Measurements from ENCODE around the gene LRRC43. TPM values are rescaled to one million over a fixed set of nuclear protein-coding genes. Genes with fewer than 3 reads are reported as not detected.

The LRRC43 gene
- polyA plus RNA-seq, 1 donor from 2014 or later: 4.8 TPM

- no peak overlapping the region for H3K4me2 ChIP-seq (ENCODE audit: low read length)
- H3K9me2 ChIP-seq (ENCODE audit: insufficient read depth, low read length): no peaks in the 10 kb centered on the region
- H3K79me2 ChIP-seq (replicated peaks; ENCODE audit: insufficient read depth, low read length): no peaks in the 10 kb centered on the region
- H3F3A ChIP-seq (ENCODE audit: insufficient read depth, low read length, poor library complexity, severe bottlenecking): no peaks in the 10 kb centered on the region
- H3K4me3 ChIP-seq (ENCODE audit: low read length): no peak overlapping the region
- H2AFZ ChIP-seq (ENCODE audit: low read depth, low read length): no peak overlapping the region
- TF ChIP-seq REST (IDR thresholded peaks at IDR 0.05; ENCODE audit: borderline replicate concordance): no peak
- TF ChIP-seq POLR2AphosphoS5 (IDR thresholded peaks at IDR 0.05): no peak
- no peak overlapping the region for H3K9ac ChIP-seq (ENCODE audit: low read length)
- H3K27ac ChIP-seq (ENCODE audit: low read length): no peak overlapping the region
- no peaks in the 10 kb centered on the region for H3K9me3 ChIP-seq (ENCODE audit: low read length)
- H3K36me3 ChIP-seq (ENCODE audit: insufficient read depth, low read length): no peaks in the 10 kb centered on the region
- H3K27me3 ChIP-seq (ENCODE audit: insufficient read depth, low read depth, low read length): no peaks in the 10 kb centered on the region
- H4K20me1 ChIP-seq (ENCODE audit: insufficient read depth): no peaks in the 10 kb centered on the region
Observed at GRCh38 chr12:122159882-122160281, 23.0 kb upstream of the LRRC43 start.

GRCh38 chr12:122160761-122161160 lies 22.2 kb upstream of the LRRC43 start:
- Histone ChIP-seq H3K36me3 (ENCODE audit: insufficient read depth, low read length) (no peaks in the 10 kb centered on the region), H3K27ac (ENCODE audit: low read length) (no peak overlapping the region), H3K9ac (ENCODE audit: low read length) (no peak overlapping the region), H3K9me3 (ENCODE audit: low read length) (no peaks in the 10 kb centered on the region), H3F3A (ENCODE audit: insufficient read depth, low read length, poor library complexity, severe bottlenecking) (no peaks in the 10 kb centered on the region), H3K4me3 (ENCODE audit: low read length) (no peak overlapping the region), H3K9me2 (ENCODE audit: insufficient read depth, low read length) (no peaks in the 10 kb centered on the region), H2AFZ (ENCODE audit: low read depth, low read length) (no peak overlapping the region), H3K4me2 (ENCODE audit: low read length) (no peak overlapping the region), H3K79me2 (replicated peaks; ENCODE audit: insufficient read depth, low read length) (no peaks in the 10 kb centered on the region), H4K20me1 (ENCODE audit: insufficient read depth) (no peaks in the 10 kb centered on the region), H3K27me3 (ENCODE audit: insufficient read depth, low read depth, low read length) (no peaks in the 10 kb centered on the region)
- TF ChIP-seq MXI1 (conservative IDR thresholded peaks at IDR 0.05; ENCODE audit: poor library complexity, severe bottlenecking): no peak
- TF ChIP-seq CTCF (IDR thresholded peaks at IDR 0.05; ENCODE audit: poor library complexity, severe bottlenecking): no peak

- Histone ChIP-seq H4K20me1 (ENCODE audit: insufficient read depth) (no peaks in the 10 kb centered on the region), H3K4me3 (ENCODE audit: low read length) (no peak overlapping the region), H3K4me2 (ENCODE audit: low read length) (no peak overlapping the region), H3F3A (ENCODE audit: insufficient read depth, low read length, poor library complexity, severe bottlenecking) (no peaks in the 10 kb centered on the region), H3K9me2 (ENCODE audit: insufficient read depth, low read length) (no peaks in the 10 kb centered on the region), H3K9me3 (ENCODE audit: low read length) (no peaks in the 10 kb centered on the region), H3K79me2 (replicated peaks; ENCODE audit: insufficient read depth, low read length) (no peaks in the 10 kb centered on the region), H2AFZ (ENCODE audit: low read depth, low read length) (no peak overlapping the region), H3K36me3 (ENCODE audit: insufficient read depth, low read length) (no peaks in the 10 kb centered on the region), H3K27me3 (ENCODE audit: insufficient read depth, low read depth, low read length) (no peaks in the 10 kb centered on the region), H3K27ac (ENCODE audit: low read length) (no peak overlapping the region), H3K9ac (ENCODE audit: low read length) (no peak overlapping the region)
- TF ChIP-seq RAD21 (conservative IDR thresholded peaks at IDR 0.05) (no peak), POLR2AphosphoS5 (IDR thresholded peaks at IDR 0.05) (no peak), REST (IDR thresholded peaks at IDR 0.05; ENCODE audit: borderline replicate concordance) (no peak), TAF1 (IDR thresholded peaks at IDR 0.05; ENCODE audit: low read depth) (no peak), EZH2 (IDR thresholded peaks at IDR 0.05; ENCODE audit: borderline replicate concordance, insufficient read depth, low read length, poor library complexity, severe bottlenecking) (no peak), CTCF (IDR thresholded peaks at IDR 0.05; ENCODE audit: poor library complexity, severe bottlenecking) (no peak), SMC3 (conservative IDR thresholded peaks at IDR 0.05; ENCODE audit: poor library complexity) (no peak), EP300 (conservative IDR thresholded peaks at IDR 0.05; ENCODE audit: poor library complexity, severe bottlenecking) (no peak), MXI1 (conservative IDR thresholded peaks at IDR 0.05; ENCODE audit: poor library complexity, severe bottlenecking) (no peak)
Observed at GRCh38 chr12:122161682-122162081, 21.2 kb upstream of the LRRC43 start.

Measured in neural cell (in vitro differentiated cells).